Measurements from ENCODE around the gene SENP1. TPM values are rescaled to one million over a fixed set of nuclear protein-coding genes. Genes with fewer than 3 reads are reported as not detected.

SENP1 gene
- 11.3 and 14.1 TPM in 2 replicates for total RNA-seq

GRCh38 chr12:48105867-48106680 lies at the start of gene SENP1:
SENP1 (minus strand) TSS chr12:48106079; CDS start chr12:48101472, 4,607 bp downstream.

GRCh38 chr12:48119078-48119833 lies 13.4 kb upstream of the SENP1 start, which contains the start of gene PFKM:
PFKM (plus strand) TSS chr12:48119364; CDS start chr12:48122775, 3,411 bp downstream.

GRCh38 chr12:48004053-48004941 lies 101.6 kb downstream of the SENP1 start, which contains the start of gene COL2A1:
COL2A1 (minus strand) TSS chr12:48004476; CDS start chr12:48004321, 155 bp downstream.

Other genes with a start within 250 kb of the SENP1 start
- 0.44 and 0.60 TPM in 2 replicates for gene VDR, start 201.1 kb downstream of the SENP1 start, total RNA-seq
- 91.7 and 100.0 TPM in 2 replicates for gene TMEM106C, start 142.5 kb downstream of the SENP1 start, total RNA-seq
- not detected in 2 replicates for gene COL2A1, start 101.6 kb downstream of the SENP1 start, total RNA-seq
- gene PFKM, start 13.3 kb upstream of the SENP1 start, total RNA-seq, result 37.7 and 42.2 TPM in 2 replicates
- gene ASB8, start 51.4 kb upstream of the SENP1 start, total RNA-seq, result 14.8 and 19.1 TPM in 2 replicates
- not detected in 2 replicates for gene CCDC184, start 77.6 kb upstream of the SENP1 start, total RNA-seq
- gene OR10AD1, start 97.2 kb upstream of the SENP1 start, total RNA-seq, result not detected in 2 replicates
- gene ZNF641, start 244.8 kb upstream of the SENP1 start, total RNA-seq, result 2.3 and 7.7 TPM in 2 replicates

Data from mammary microvascular endothelial cell (primary cell).